H1 (cell line): ENCODE results near the gene HDAC10. TPM values are rescaled to one million over a fixed set of nuclear protein-coding genes. Genes with fewer than 3 reads are reported as not detected.

Source experiments
- CTCF ChIA-PET: fragments of 300-600 bp; sonication (Branson Sonifier 250); formaldehyde crosslinking; loops from one replicate; lab custom pipeline; 2021; ENCODE audit not compliant: partially characterized antibody; lab: Charles Lee
- POLR2A ChIA-PET: fragments of 300-600 bp; sonication (Branson Sonifier 250); formaldehyde crosslinking; loops from one replicate; lab custom pipeline; 2021; ENCODE audit warnings: inconsistent platforms; ENCODE audit not compliant: partially characterized antibody; lab: Charles Lee
- DNase-seq, 2 experiments: peaks; one replicate each; pipeline versions ENCODE4 v3.0.0 to v3.0.0-alpha.2; 2010 to 2022; ENCODE audit warnings: low spot score in 2 of 2, low read depth in 1 of 2, mixed read lengths in 1 of 2
- FAIRE-seq: peaks from 2 replicates; lab custom pipeline; 2011; peaks lifted over from hg19 to GRCh38; lab: Jason Lieb, UNC
- H2AFZ ChIP-seq: 2 replicates; pipeline ENCODE4 v1.8.1; 2012; ENCODE audit warnings: low read length, inconsistent platforms
- H2AK5ac ChIP-seq: 2 replicates; pipeline ENCODE4 v1.6.1; 2013; ENCODE audit warnings: low read depth, low read length
- H2BK120ac ChIP-seq: replicated peaks from 2 replicates; pipeline ENCODE3; 2013; ENCODE audit warnings: low read depth, low read length, inconsistent platforms
- H2BK12ac ChIP-seq: 2 replicates; pipeline ENCODE4 v1.6.1; 2013; ENCODE audit warnings: low read depth, low read length
- H2BK15ac ChIP-seq: 2 replicates; pipeline ENCODE4 v1.6.1; 2013; ENCODE audit warnings: low read length
- H2BK20ac ChIP-seq: 2 replicates; pipeline ENCODE4 v1.6.1; 2013; ENCODE audit warnings: low read length
- H2BK5ac ChIP-seq: 2 replicates; pipeline ENCODE4 v1.6.1; 2013; ENCODE audit warnings: low read depth, low read length
- H3K14ac ChIP-seq: 2 replicates; pipeline ENCODE4 v1.6.1; 2013; ENCODE audit warnings: inconsistent platforms; ENCODE audit not compliant: insufficient read length
- H3K18ac ChIP-seq: 2 replicates; pipeline ENCODE4 v1.6.1; 2013; ENCODE audit warnings: low read length; ENCODE audit errors: extremely low read depth
- H3K23ac ChIP-seq: 2 replicates; pipeline ENCODE4 v1.6.1; 2013; ENCODE audit warnings: inconsistent platforms; ENCODE audit not compliant: insufficient read length
- H3K23me2 ChIP-seq: 2 replicates; pipeline ENCODE4 v1.6.1; 2013; ENCODE audit warnings: low read depth, low read length
- H3K27ac ChIP-seq: 2 replicates; pipeline ENCODE4 v1.6.1; 2011; ENCODE audit warnings: low read depth, low read length, inconsistent platforms
- H3K27me3 ChIP-seq, 4 experiments: replicated peaks in 1 of 4; 1 replicate in 1 of 4; 2 replicates in 3 of 4; pipeline versions ENCODE4 v1.6.1 to v1.8.1; 2011 to 2013; ENCODE audit warnings: low read length in 3 of 4, mild to moderate bottlenecking in 3 of 4, inconsistent platforms in 2 of 4, mixed read lengths in 2 of 4, moderate library complexity in 1 of 4; ENCODE audit not compliant: control insufficient read depth in 3 of 4, insufficient read depth in 3 of 4; ENCODE audit errors: extremely low read depth in 1 of 4
- H3K36me3 ChIP-seq, 4 experiments: 2 replicates each; pipeline versions ENCODE4 v1.6.1 to v1.8.1; 2011 to 2013; ENCODE audit warnings: mild to moderate bottlenecking in 4 of 4, low read length in 3 of 4, moderate library complexity in 2 of 4, control low read depth in 1 of 4, inconsistent platforms in 1 of 4; ENCODE audit not compliant: insufficient read depth in 4 of 4, control insufficient read depth in 2 of 4
- H3K4ac ChIP-seq: replicated peaks from 2 replicates; pipeline ENCODE3; 2013; ENCODE audit warnings: low read length, low read depth, mixed read lengths, inconsistent platforms; ENCODE audit not compliant: insufficient read length
- H3K4me1 ChIP-seq, 4 experiments: replicated peaks in 1 of 4; 1 replicate in 1 of 4; 2 replicates in 3 of 4; pipeline versions ENCODE4 v1.6.1 to v1.8.1; 2011 to 2013; ENCODE audit warnings: low read length in 3 of 4, inconsistent platforms in 2 of 4, mixed read lengths in 1 of 4; ENCODE audit not compliant: insufficient read depth in 4 of 4, control insufficient read depth in 3 of 4
- H3K4me2 ChIP-seq, 2 experiments: 2 replicates each; pipeline versions ENCODE4 v1.6.1 to v1.8.1; 2011 to 2013; ENCODE audit warnings: low read depth in 2 of 2, low read length in 2 of 2, control low read depth in 1 of 2, inconsistent platforms in 1 of 2, mild to moderate bottlenecking in 1 of 2; ENCODE audit not compliant: insufficient read depth in 1 of 2
- H3K4me3 ChIP-seq, 4 experiments: fragments of 200-600, 300-600 bp in 1 of 4; sonication (generic), shearing (Covaris generic), sonication (Bioruptor Twin) in 1 of 4; 2 replicates each; pipeline versions ENCODE4 v1.5.1 to v1.8.1; 2011 to 2016; ENCODE audit warnings: low read length in 4 of 4, low read depth in 3 of 4, control low read depth in 2 of 4, inconsistent platforms in 2 of 4, mild to moderate bottlenecking in 2 of 4, mixed read lengths in 1 of 4, moderate library complexity in 1 of 4; ENCODE audit not compliant: insufficient read depth in 2 of 4; ENCODE audit errors: extremely low read depth in 1 of 4
- H3K56ac ChIP-seq: replicated peaks from 2 replicates; pipeline ENCODE3; 2013; ENCODE audit warnings: low read depth, mild to moderate bottlenecking, mixed read lengths, low read length, inconsistent platforms; ENCODE audit not compliant: insufficient read length
- H3K79me1 ChIP-seq: 2 replicates; pipeline ENCODE4 v1.6.1; 2013; ENCODE audit warnings: low read depth, low read length, control low read depth
- H3K79me2 ChIP-seq, 2 experiments: 2 replicates each; pipeline versions ENCODE4 v1.6.1 to v1.8.1; 2012 to 2013; ENCODE audit warnings: low read length in 2 of 2, mild to moderate bottlenecking in 2 of 2, inconsistent platforms in 1 of 2; ENCODE audit not compliant: insufficient read depth in 2 of 2, control insufficient read depth in 1 of 2
- H3K9ac ChIP-seq, 4 experiments: replicated peaks in 1 of 4; 1 replicate in 1 of 4; 2 replicates in 3 of 4; pipeline versions ENCODE4 v1.6.1 to v1.8.1; 2011 to 2013; ENCODE audit warnings: low read depth in 3 of 4, low read length in 3 of 4, control low read depth in 2 of 4, mild to moderate bottlenecking in 2 of 4, moderate library complexity in 2 of 4, inconsistent platforms in 1 of 4; ENCODE audit errors: extremely low read depth in 1 of 4
- H3K9me3 ChIP-seq, 2 experiments: 2 replicates each; pipeline versions ENCODE4 v1.6.1 to v1.8.1; 2012 to 2013; ENCODE audit warnings: mild to moderate bottlenecking in 2 of 2, moderate library complexity in 2 of 2, control low read depth in 1 of 2, inconsistent platforms in 1 of 2, low read depth in 1 of 2, low read length in 1 of 2, mixed read lengths in 1 of 2; ENCODE audit not compliant: insufficient read depth in 2 of 2
- H4K20me1 ChIP-seq, 2 experiments: replicated peaks in 1 of 2; 2 replicates each; pipeline versions ENCODE3 to v1.8.1; 2011 to 2013; ENCODE audit warnings: inconsistent platforms in 2 of 2, low read length in 2 of 2, mild to moderate bottlenecking in 1 of 2; ENCODE audit not compliant: insufficient read depth in 2 of 2, control insufficient read depth in 1 of 2
- H4K5ac ChIP-seq: 2 replicates; pipeline ENCODE4 v1.6.1; 2013; ENCODE audit warnings: low read length, low read depth, mixed read lengths, inconsistent platforms; ENCODE audit not compliant: insufficient read length
- H4K8ac ChIP-seq: 2 replicates; pipeline ENCODE4 v1.8.0; 2013; ENCODE audit warnings: mild to moderate bottlenecking, moderate library complexity, low read length, inconsistent platforms; ENCODE audit not compliant: insufficient read depth; ENCODE audit errors: extremely low read depth
- H4K91ac ChIP-seq: replicated peaks from 2 replicates; pipeline ENCODE3; 2013; ENCODE audit warnings: low read length, mixed read lengths, inconsistent platforms; ENCODE audit not compliant: insufficient read length
- SP1 ChIP-seq: IDR thresholded peaks from 2 replicates; pipeline ENCODE4 v1.6.1; 2011; ENCODE audit warnings: low read depth, low read length
- WGBS, 2 experiments: shearing (Covaris generic) in 1 of 2; methylation state at CpG; one replicate each; pipeline versions ENCODE4 v1.1.6 to v1.1.7; 2013 to 2015; ENCODE audit warnings: low lambda C conversion rate in 2 of 2, mixed read lengths in 2 of 2, inconsistent platforms in 1 of 2, low coverage in 1 of 2, missing lambda C conversion rate in 1 of 2; ENCODE audit not compliant: insufficient replicate concordance in 2 of 2, insufficient coverage in 1 of 2, insufficient read length in 1 of 2; ENCODE audit errors: extremely low coverage in 1 of 2, missing lambda C conversion rate in 1 of 2; 5-methylcytosine and 5-hydroxymethylcytosine counted together
- polyA plus RNA-seq, 7 experiments: library from polyadenylated mRNA; depleted of rRNA in 3 of 7; stranded (reverse) in 5 of 7; unstranded in 2 of 7; fragments of >200 nt in 5 of 7; fragments of 200-250 nt in 2 of 7; gene quantifications; 1 replicate in 5 of 7; 2 replicates in 1 of 7; 4 replicates in 1 of 7; pipeline versions ENCODE4 v1.2.1 to v1.2.3, GENCODE V29; 2011 to 2013; ENCODE audit warnings: missing spikeins in 2 of 7, mixed read lengths in 2 of 7
- total RNA-seq: library from RNA; stranded (reverse); fragmentation: NEBNext Ultra II Directional; extraction: Animal tissue kit (Norgen Biotek cat#: 25700); gene quantifications from 2 replicates; pipeline ENCODE4 v1.2.1, GENCODE V29; 2021

HDAC10 gene
- total and polyA plus RNA-seq, 2 of the 8 experiments (the other 6 are each of a cell fraction or from before 2014, with no cell fraction given) = 11.2 to 26.4 TPM

DNA sequence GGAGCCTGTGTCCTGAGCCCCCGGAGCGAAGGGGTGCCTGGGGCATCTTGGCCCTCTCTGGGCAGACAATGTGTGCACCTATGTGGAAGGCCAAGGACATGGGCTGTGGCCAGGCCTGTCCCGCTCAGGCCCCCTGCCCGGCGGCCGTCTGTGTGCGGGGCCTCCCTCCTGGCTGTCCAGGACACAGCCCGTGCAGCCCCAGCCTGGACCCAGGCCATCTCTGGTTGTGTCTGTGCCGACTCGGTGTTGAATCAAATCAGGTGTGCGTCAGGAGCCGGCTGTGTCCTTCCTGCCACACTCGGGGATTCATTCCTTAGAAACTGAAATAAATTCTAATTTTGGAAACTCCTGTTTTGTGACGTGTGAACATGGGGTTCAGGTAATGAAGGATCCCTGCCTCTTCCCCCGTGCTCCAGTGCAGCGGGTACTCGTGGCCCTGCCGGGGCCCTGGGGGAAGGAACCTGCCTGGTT lies 51.8 kb downstream of the HDAC10 start:
- H4K8ac ChIP-seq = peak overlapping the region; percentile 76; the same call in 1 of the 2 replicates
- H4K5ac ChIP-seq = no peak overlapping the region
- H2AFZ ChIP-seq = no peak overlapping the region
- no peak overlapping the region for H3K56ac ChIP-seq
- H3K14ac ChIP-seq = no peak overlapping the region
- H4K20me1 ChIP-seq = peaks cover 0 to 13% of the 10 kb centered on the region in 2 experiments
- WGBS, 2 experiments = 89% methylated on average over 18 of the region's 18 CpGs; no CpG with 5 or more reads in 1 of the 2 experiments
- ChIA-PET POLR2A (interaction anchor here (0.6 to 1.5 kb wide), 2 partner anchors 9 to 82 kb away, joined by 3 to 4 read pairs; no protein-coding TSS in a partner anchor), CTCF (interaction anchor here (0.6 to 1.0 kb wide), 3 partner anchors 9 to 87 kb away, joined by 3 read pairs; no protein-coding TSS in a partner anchor)
- H3K4me3 ChIP-seq = peak overlapping the region in 1 of 4 experiments; percentile 69; a peak in 2 of 8 replicates
- no peak for DNase-seq
- no peaks in the 10 kb centered on the region for H3K27me3 ChIP-seq
- H2BK5ac ChIP-seq = no peak overlapping the region
- no peaks in the 10 kb centered on the region; the same call in 1 of the 2 replicates for H3K79me1 ChIP-seq
- no peak overlapping the region for H2AK5ac ChIP-seq
- peaks cover 4 to 30% (median 12%) of the 10 kb centered on the region in 4 experiments; a peak in 6 of 8 replicates for H3K36me3 ChIP-seq
- H2BK15ac ChIP-seq = no peak overlapping the region
- no peak overlapping the region for H2BK20ac ChIP-seq
- H3K4me1 ChIP-seq = peaks cover 0 to 7% (median 5%) of the 10 kb centered on the region in 4 experiments; a peak in 6 of 7 replicates
- H4K91ac ChIP-seq = no peak overlapping the region
- peaks cover 0 to 11% of the 10 kb centered on the region in 2 experiments; a peak in 1 of 4 replicates for H3K79me2 ChIP-seq
- peaks cover 13% of the 10 kb centered on the region; the same call in 1 of the 2 replicates for H3K23me2 ChIP-seq
- H2BK12ac ChIP-seq = no peak overlapping the region
- H3K4ac ChIP-seq = no peak overlapping the region
- no peaks in the 10 kb centered on the region for H3K9me3 ChIP-seq
- H3K9ac ChIP-seq = no peak overlapping the region
- no peak overlapping the region for H3K23ac ChIP-seq
- H3K27ac ChIP-seq = peak overlapping the region; percentile 9; the same call in 1 of the 2 replicates
- no peak for TF ChIP-seq SP1
- H2BK120ac ChIP-seq = no peak overlapping the region
- H3K4me2 ChIP-seq = peak overlapping the region; percentile 63 to 80; a peak in 3 of 4 replicates
- no peak overlapping the region; the same call in 1 of the 2 replicates for H3K18ac ChIP-seq
- no peak for FAIRE-seq
